Fibroblast of mammary gland (primary cell): ENCODE results near the gene CEP85.
"Not testable (repeated sequence)": the region's sequence is repeated elsewhere in the genome, so short reads cannot be mapped to it uniquely, and the experiment has no call there.

ENCODE experiments used
- DNase-seq: peaks from one replicate; pipeline ENCODE4 v3.0.0-alpha.2; 2010; ENCODE audit warnings: low read depth
- H3K4me3 ChIP-seq: 2 replicates; pipeline ENCODE4 v1.5.1; 2011; ENCODE audit warnings: low read depth, mild to moderate bottlenecking, low read length, moderate library complexity; ENCODE audit not compliant: control insufficient read depth
- CTCF ChIP-seq: conservative IDR thresholded peaks from 2 replicates; pipeline ENCODE4 v1.5.1; 2011; ENCODE audit warnings: low read depth, low read length, inconsistent platforms; ENCODE audit not compliant: control insufficient read depth, insufficient read depth

Gene CEP85

GRCh38 chr1:26291433-26291832 lies 57.4 kb downstream of the CEP85 start:
- no peak overlapping the region for H3K4me3 ChIP-seq
- TF ChIP-seq CTCF = no peak
- no peak for DNase-seq

DNA sequence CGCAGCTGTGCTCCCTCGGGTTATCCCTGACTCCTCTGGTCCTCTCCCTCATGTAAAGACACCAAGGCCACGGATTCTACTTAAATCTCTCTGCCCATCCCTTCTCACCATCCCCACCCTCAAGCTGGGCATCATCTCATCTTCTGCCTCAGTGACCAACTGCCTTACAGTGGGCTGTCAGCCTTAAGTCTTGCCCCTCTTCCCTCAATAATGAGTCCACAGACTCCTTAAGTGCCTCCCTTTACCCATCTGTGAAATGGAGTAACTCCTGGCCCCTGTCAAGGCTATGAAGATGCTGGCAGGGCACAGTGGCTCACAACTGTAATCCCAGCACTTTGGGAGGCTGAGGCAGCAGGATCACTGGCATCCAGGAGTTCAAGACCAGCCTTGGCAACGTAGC lies 57.9 kb downstream of the CEP85 start:
- no peak for TF ChIP-seq CTCF
- no peak for DNase-seq
- H3K4me3 ChIP-seq = no peak overlapping the region

DNA sequence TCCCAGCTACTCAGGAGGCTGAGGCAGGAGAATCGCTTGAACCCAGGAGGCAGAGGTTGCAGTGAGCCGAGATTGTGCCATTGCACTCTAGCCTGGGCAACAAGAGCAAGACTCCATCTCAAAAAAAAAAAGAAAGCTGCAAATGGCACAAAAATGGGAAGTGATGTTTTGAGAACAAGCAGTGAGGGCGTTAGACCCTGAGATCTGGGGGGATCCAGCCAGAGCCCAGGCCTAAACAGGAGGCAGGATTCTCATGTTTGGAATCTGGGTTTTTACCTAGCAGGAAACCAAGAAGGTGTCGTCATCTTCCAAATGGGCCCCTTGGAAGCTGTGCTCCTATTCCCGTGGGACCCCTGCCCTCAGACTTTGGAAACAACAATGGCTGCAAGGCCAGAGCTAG lies 58.7 kb downstream of the CEP85 start:
- not testable (repeated sequence) for DNase-seq

GRCh38 chr1:26293911-26294463 lies 60.0 kb downstream of the CEP85 start:
- TF ChIP-seq CTCF = no peak
- H3K4me3 ChIP-seq = no peak overlapping the region
- no peak for DNase-seq

More for the DNA sequence above, 58.7 kb downstream of the CEP85 start:
- H3K4me3 ChIP-seq = not testable (repeated sequence)

- no peak for DNase-seq
- no peak for TF ChIP-seq CTCF
- no peak overlapping the region for H3K4me3 ChIP-seq
Measured at GRCh38 chr1:26295194-26296138, 61.5 kb downstream of the CEP85 start.

GRCh38 chr1:26296340-26297056 lies 62.5 kb downstream of the CEP85 start:
- TF ChIP-seq CTCF = no peak
- DNase-seq = no peak
- no peak overlapping the region for H3K4me3 ChIP-seq

DNA sequence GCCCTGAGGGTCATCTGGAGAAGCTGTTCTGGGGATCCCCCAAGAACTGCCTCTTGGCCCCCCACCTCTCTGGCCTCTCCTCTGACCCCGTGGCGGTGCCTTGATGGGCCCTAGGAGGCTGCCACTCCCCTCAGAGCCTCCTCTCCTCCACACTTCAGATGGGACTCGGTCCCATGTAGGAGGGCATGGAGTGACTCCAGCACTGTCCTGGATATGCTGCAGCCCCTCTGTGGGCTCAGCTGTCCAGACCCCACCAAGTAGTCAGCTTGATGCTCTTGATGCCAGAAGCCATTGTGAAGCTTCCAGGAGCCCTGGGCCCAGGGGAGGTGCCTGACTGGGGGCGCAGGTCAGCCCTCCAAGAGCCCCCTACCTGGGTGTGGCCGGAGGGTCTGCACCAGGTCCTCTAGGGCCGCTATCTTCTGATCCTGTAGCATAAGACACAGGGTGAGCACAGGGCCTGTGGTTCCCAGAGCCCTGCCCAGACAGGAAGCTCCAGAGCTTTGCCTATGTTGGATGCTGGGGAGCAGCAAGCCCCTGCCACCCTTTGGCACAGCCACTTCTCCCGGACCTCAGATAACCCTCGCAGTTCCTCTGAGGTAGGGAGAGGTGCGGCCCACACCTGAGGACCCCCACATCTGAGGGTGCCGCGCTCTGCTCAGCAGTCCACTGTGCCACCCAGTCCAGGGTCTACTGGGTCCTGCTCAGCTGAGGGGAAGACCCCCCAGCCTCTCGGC lies 63.2 kb downstream of the CEP85 start:
- TF ChIP-seq CTCF = no peak
- H3K4me3 ChIP-seq = no peak overlapping the region

More for the DNA sequence above, 63.2 kb downstream of the CEP85 start:
- no peak for DNase-seq
